RWPE1 (cell line): ENCODE measurements around the gene LRMDA.

Experiments
- CTCF ChIA-PET: fragments of 350-600 bp; sonication (Branson Sonifier 250); formaldehyde crosslinking; extraction: SDS; loops from one replicate; lab custom pipeline; 2021; lab: Yijun Ruan, JAX
- POLR2A ChIA-PET: fragments of 400-600 bp; formaldehyde crosslinking; extraction: SDS; loops from one replicate; lab custom pipeline; 2020; ENCODE audit warnings: antibody characterized with exemption; ENCODE audit not compliant: low non-redundant PET; lab: Yijun Ruan, JAX
- DNase-seq: peaks from one replicate; pipeline ENCODE4 v3.0.0; 2012; ENCODE audit warnings: low spot score
- H3K27ac ChIP-seq: fragments of 450-650 bp; 2 replicates; pipeline ENCODE4 v1.5.1; 2017
- CTCF ChIP-seq: fragments of 450-650 bp; conservative IDR thresholded peaks from 2 replicates; pipeline ENCODE4 v1.5.1; 2017; ENCODE audit warnings: low read depth, mild to moderate bottlenecking

Gene LRMDA

GRCh38 chr10:76553263-76554032, 1122.0 kb downstream of the LRMDA start:
- POLR2A ChIA-PET, result no interaction called here
- CTCF ChIA-PET, result no interaction called here
- TF ChIP-seq CTCF, result no peak
- no peak for DNase-seq
- H3K27ac ChIP-seq, result no peak overlapping the region

DNA sequence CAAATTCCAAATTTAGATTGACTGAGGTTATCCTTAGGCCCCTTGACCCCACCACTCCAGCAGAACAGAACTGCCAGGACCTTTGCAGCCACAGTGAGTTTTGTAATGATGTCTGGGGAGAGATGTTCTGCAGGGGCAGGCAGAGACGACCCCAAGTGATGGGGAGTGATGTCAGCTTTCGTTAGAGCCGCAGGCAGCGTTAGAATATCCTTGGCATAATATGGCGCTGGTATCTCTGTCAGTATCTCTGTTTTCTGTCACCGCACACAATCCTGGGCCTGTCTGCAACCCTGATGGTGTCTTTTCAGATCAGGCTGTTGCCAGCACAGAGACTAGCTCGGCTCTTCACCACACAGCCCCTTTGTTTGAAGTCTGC, 1122.6 kb downstream of the LRMDA start:
- POLR2A ChIA-PET, result no interaction called here

GRCh38 chr10:76554478-76554877, 1123.1 kb downstream of the LRMDA start:
- TF ChIP-seq CTCF, result no peak
- POLR2A ChIA-PET, result no interaction called here
- CTCF ChIA-PET, result interaction anchor here (0.7 kb wide), 1 partner anchor 38 kb away, joined by 3 read pairs; no protein-coding TSS in a partner anchor
- DNase-seq, result no peak
- no peak overlapping the region for H3K27ac ChIP-seq

More for the DNA sequence above, 1122.6 kb downstream of the LRMDA start:
- TF ChIP-seq CTCF, result no peak
- no peak for DNase-seq
- no peak overlapping the region for H3K27ac ChIP-seq
- CTCF ChIA-PET, result no interaction called here

- TF ChIP-seq CTCF, result no peak
- no peak overlapping the region for H3K27ac ChIP-seq
- ChIA-PET POLR2A (no interaction called here), CTCF (interaction anchor here (0.7 to 1.0 kb wide), 2 partner anchors 8 to 39 kb away, joined by 3 read pairs; no protein-coding TSS in a partner anchor)
- DNase-seq, result no peak
These were observed 1123.7 kb downstream of the LRMDA start for GRCh38 chr10:76555067-76555670.

- ChIA-PET CTCF (no interaction called here), POLR2A (no interaction called here)
- TF ChIP-seq CTCF, result no peak
These were observed 1125.9 kb downstream of the LRMDA start for GRCh38 chr10:76557366-76557765.

DNA sequence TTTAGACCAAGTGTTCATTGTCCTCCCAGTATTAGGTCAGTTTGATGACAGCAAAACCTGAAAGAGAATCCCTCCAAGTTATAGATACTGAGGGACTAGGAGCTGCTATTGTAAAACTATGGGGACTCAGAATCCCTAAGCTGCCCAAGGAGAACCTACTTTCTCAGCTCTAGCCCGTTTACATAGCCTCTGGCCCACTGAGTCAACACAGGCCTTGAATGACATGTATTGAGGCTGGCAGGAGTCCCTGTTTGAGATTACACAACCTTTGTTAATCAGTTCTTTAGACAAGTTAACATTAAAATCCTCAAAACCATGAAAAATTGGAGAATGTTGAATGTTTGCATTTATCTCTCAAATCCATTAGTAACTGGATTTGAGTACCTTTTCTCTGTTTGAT, 1127.2 kb downstream of the LRMDA start:
- no peak for DNase-seq
- ChIA-PET CTCF (interaction anchor here (0.7 kb wide), 1 partner anchor 262 kb away, joined by 3 read pairs; no protein-coding TSS in a partner anchor), POLR2A (no interaction called here)
- no peak for TF ChIP-seq CTCF
- no peak overlapping the region for H3K27ac ChIP-seq

More at GRCh38 chr10:76557366-76557765, 1125.9 kb downstream of the LRMDA start:
- no peak for DNase-seq
- H3K27ac ChIP-seq, result no peak overlapping the region
